Prostate gland (tissue), 2 donors: ENCODE measurements around the gene FGF1.

Experiments used
- CTCF ChIP-seq, 4 experiments: fragments of 200-600 bp in 2 of 4; fragments of 450-650 bp in 2 of 4; sonication (generic) in 2 of 4; IDR thresholded peaks; 1 replicate in 3 of 4; 2 replicates in 1 of 4; pipeline ENCODE4 v1.5.1; 2016 to 2019; ENCODE audit warnings: antibody characterized with exemption in 4 of 4, mild to moderate bottlenecking in 2 of 4, moderate library complexity in 2 of 4
- POLR2A ChIP-seq: fragments of 450-650 bp; IDR thresholded peaks from one replicate; pipeline ENCODE4 v1.6.1; 2016; ENCODE audit warnings: antibody characterized with exemption, mild to moderate bottlenecking

DNA sequence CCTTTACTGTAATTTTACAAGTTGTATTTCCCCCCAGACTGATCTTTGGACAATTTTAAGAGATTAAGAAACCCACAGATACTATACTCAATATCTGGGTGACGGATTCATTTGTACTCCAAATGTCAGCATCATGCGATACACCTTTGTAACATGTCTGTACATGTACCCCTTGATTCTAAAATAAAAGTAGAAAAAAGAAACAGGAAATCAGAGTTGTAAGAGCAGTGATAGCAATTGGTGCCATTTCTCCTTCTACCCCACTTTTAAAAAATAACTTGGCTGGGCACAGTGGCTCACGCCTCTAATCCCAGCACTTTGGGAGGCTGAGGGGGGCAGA lies 116.9 kb downstream of the FGF1 start:
- TF ChIP-seq CTCF (IDR thresholded peaks at IDR 0.05) = no peak
- TF ChIP-seq POLR2A = no peak
